ENCODE data around the gene TDP1. TPM values are rescaled to one million over a fixed set of nuclear protein-coding genes. Genes with fewer than 3 reads are reported as not detected.
A peak's percentile ranks its signal among the peaks of the same experiment; 100 is the strongest.

Gene TDP1
- total and polyA plus RNA-seq, 2 experiments from 2014 or later: 23.0 to 63.6 TPM

DNA sequence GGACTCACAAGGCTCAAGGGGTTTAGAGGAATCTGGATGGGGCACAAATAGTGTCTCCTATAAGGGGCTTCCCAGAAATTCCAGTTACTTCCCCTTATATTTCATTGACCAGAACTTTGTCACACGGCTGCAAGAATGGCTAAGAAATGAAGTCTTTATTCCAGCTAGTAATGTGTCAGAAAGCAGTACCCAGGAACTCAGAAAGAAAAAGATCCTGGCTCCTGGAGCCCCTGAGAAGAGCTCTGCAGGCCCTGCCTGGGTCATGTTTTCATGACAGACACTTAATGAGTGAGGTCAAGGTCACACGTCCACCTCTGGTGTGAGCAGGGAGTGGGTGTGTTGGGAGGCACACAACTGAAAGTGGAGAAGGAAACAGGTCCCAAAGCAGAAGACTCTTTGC lies 123.8 kb downstream of the TDP1 start:
- Histone ChIP-seq H3K36me3 (ENCODE audit: insufficient read depth) (no peaks in the 10 kb centered on the region), H3K9me2 (ENCODE audit: insufficient read depth) (no peaks in the 10 kb centered on the region), H3K4me2 (no peak overlapping the region), H3K79me2 (replicated peaks; ENCODE audit: insufficient read depth) (no peaks in the 10 kb centered on the region), H3K27ac (ENCODE audit: low read depth) (no peak overlapping the region), H3K4me1 (ENCODE audit: insufficient read depth) (no peaks in the 10 kb centered on the region), H3K27me3 (ENCODE audit: insufficient read depth) (no peaks in the 10 kb centered on the region), H4K20me1 (replicated peaks; ENCODE audit: insufficient read depth) (no peaks in the 10 kb centered on the region), H3F3A (replicated peaks; ENCODE audit: low read depth) (no peaks in the 10 kb centered on the region), H3K4me3 (no peak overlapping the region), H2AFZ (no peak overlapping the region)
- H3K4me1 Mint-ChIP-seq: no peaks in the 10 kb centered on the region
- no peaks in the 10 kb centered on the region for H3K9me3 Mint-ChIP-seq
- no peak overlapping the region for H3K4me3 Mint-ChIP-seq
- TF ChIP-seq CREB1 (CRISPR knock-in tag; IDR thresholded peaks at IDR 0.05; ENCODE audit: low read depth): no peak
- TF ChIP-seq, protein P1, sequence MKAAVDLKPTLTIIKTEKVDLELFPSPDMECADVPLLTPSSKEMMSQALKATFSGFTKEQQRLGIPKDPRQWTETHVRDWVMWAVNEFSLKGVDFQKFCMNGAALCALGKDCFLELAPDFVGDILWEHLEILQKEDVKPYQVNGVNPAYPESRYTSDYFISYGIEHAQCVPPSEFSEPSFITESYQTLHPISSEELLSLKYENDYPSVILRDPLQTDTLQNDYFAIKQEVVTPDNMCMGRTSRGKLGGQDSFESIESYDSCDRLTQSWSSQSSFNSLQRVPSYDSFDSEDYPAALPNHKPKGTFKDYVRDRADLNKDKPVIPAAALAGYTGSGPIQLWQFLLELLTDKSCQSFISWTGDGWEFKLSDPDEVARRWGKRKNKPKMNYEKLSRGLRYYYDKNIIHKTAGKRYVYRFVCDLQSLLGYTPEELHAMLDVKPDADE (IDR thresholded peaks at IDR 0.05): no peak
- TF ChIP-seq, protein P2, sequence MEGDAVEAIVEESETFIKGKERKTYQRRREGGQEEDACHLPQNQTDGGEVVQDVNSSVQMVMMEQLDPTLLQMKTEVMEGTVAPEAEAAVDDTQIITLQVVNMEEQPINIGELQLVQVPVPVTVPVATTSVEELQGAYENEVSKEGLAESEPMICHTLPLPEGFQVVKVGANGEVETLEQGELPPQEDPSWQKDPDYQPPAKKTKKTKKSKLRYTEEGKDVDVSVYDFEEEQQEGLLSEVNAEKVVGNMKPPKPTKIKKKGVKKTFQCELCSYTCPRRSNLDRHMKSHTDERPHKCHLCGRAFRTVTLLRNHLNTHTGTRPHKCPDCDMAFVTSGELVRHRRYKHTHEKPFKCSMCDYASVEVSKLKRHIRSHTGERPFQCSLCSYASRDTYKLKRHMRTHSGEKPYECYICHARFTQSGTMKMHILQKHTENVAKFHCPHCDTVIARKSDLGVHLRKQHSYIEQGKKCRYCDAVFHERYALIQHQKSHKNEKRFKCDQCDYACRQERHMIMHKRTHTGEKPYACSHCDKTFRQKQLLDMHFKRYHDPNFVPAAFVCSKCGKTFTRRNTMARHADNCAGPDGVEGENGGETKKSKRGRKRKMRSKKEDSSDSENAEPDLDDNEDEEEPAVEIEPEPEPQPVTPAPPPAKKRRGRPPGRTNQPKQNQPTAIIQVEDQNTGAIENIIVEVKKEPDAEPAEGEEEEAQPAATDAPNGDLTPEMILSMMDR (conservative IDR thresholded peaks at IDR 0.05; ENCODE audit: low read depth in 2 of 2): no peak
- H3K27ac Mint-ChIP-seq: no peak overlapping the region
- no peaks in the 10 kb centered on the region for H3K36me3 Mint-ChIP-seq (ENCODE audit: low read depth)
- peaks cover 9% of the 10 kb centered on the region for H3K27me3 Mint-ChIP-seq (ENCODE audit: insufficient read depth, low read depth, poor library complexity)
- DNase-seq (ENCODE audit: low spot score) (no peak), ATAC-seq (no peak)

DNA sequence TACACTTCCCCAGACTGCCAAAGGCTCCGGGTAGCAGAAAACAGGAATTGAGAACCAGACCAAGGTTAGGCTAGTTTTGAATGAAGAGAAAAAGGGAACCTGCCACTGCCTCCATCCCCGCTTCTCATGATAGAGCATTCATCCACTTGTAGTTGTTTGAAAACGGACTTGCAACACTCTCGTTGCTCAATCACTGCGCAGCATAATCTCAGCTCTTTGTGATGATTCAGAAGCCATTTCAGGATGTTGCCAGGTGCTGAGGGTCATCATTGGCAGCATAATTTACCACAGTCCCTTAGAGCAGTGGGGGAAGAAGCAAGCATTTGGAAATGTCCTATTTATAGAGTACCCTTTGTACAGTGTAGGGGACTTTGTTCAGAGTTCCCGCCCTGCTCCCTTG lies 131.7 kb downstream of the TDP1 start:
- ATAC-seq (no peak), DNase-seq (ENCODE audit: low spot score) (no peak)

DNA sequence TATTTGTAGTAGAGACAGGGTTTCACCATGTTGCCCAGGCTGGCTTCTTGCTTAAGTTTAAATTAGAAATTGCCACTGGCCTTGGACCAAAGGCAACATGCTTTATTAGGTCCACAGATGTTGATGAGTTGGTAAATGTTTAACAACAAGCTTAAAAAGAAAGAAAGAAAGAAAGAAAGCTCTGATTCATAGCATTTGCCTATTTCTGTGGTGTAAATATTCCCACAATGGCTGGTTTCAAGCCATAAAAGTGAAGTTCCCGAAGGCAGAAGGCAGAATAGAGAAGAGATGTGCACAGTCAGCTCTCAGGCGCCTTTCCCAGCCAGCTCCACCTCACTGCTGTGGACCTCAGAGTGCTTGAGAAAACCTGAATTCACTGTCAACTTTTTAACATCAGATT lies 132.4 kb downstream of the TDP1 start:
- Mint-ChIP-seq H3K27ac (no peak overlapping the region), H3K36me3 (ENCODE audit: low read depth) (0 out of 3 replicates have a peak, but pooled peaks cover 3% of the 10 kb centered on the region), H3K4me1 (peaks cover 9% of the 10 kb centered on the region; the same call in 2 of the 3 replicates), H3K27me3 (ENCODE audit: insufficient read depth, low read depth, poor library complexity) (peaks cover 2% of the 10 kb centered on the region), H3K4me3 (no peak overlapping the region), H3K9me3 (peaks cover 10% of the 10 kb centered on the region; the same call in 2 of the 3 replicates)
- no peaks in the 10 kb centered on the region for H3K79me2 ChIP-seq (replicated peaks; ENCODE audit: insufficient read depth)
- no peaks in the 10 kb centered on the region for H4K20me1 ChIP-seq (replicated peaks; ENCODE audit: insufficient read depth)
- DNase-seq (ENCODE audit: low spot score): no peak
- no peak overlapping the region for H2AFZ ChIP-seq
- H3K4me3 ChIP-seq: no peak overlapping the region
- no peaks in the 10 kb centered on the region for H3K27me3 ChIP-seq (ENCODE audit: insufficient read depth)
- H3K4me1 ChIP-seq (ENCODE audit: insufficient read depth): no peaks in the 10 kb centered on the region
- H3K9me2 ChIP-seq (ENCODE audit: insufficient read depth): 0 out of 2 replicates have a peak, but pooled peaks cover 5% of the 10 kb centered on the region
- no peaks in the 10 kb centered on the region for H3F3A ChIP-seq (replicated peaks; ENCODE audit: low read depth)
- H3K4me2 ChIP-seq: no peak overlapping the region
- no peak overlapping the region for H3K27ac ChIP-seq (ENCODE audit: low read depth)
- no peak for ATAC-seq
- no peaks in the 10 kb centered on the region for H3K36me3 ChIP-seq (ENCODE audit: insufficient read depth)
- no peak for TF ChIP-seq EZH2 (IDR thresholded peaks at IDR 0.05; ENCODE audit: low read depth, unreplicated experiment)
- TF ChIP-seq ZNF114 (CRISPR knock-in tag; IDR thresholded peaks at IDR 0.05): no peak
- no peak for TF ChIP-seq CREB1 (CRISPR knock-in tag; IDR thresholded peaks at IDR 0.05; ENCODE audit: low read depth)
- no peak for TF ChIP-seq JUNB (IDR thresholded peaks at IDR 0.05; ENCODE audit: unreplicated experiment)
- TF ChIP-seq POLR2AphosphoS5 (IDR thresholded peaks at IDR 0.05; ENCODE audit: low read depth): no peak

More for the DNA sequence above, 131.7 kb downstream of the TDP1 start:
- H3K27me3 Mint-ChIP-seq (ENCODE audit: insufficient read depth, low read depth, poor library complexity): peaks cover 3% of the 10 kb centered on the region
- 0 out of 2 replicates have a peak overlapping the region, but pooled peaks have one; percentile 47 for H2AFZ ChIP-seq
- H3K79me2 ChIP-seq (replicated peaks; ENCODE audit: insufficient read depth): no peaks in the 10 kb centered on the region
- no peak overlapping the region for H3K4me2 ChIP-seq
- H3F3A ChIP-seq (replicated peaks; ENCODE audit: low read depth): no peaks in the 10 kb centered on the region
- H3K4me3 ChIP-seq: no peak overlapping the region
- H3K36me3 Mint-ChIP-seq (ENCODE audit: low read depth): 0 out of 3 replicates have a peak, but pooled peaks cover 3% of the 10 kb centered on the region
- TF ChIP-seq EZH2phosphoT487 (IDR thresholded peaks at IDR 0.05; ENCODE audit: unreplicated experiment) (no peak), JUNB (IDR thresholded peaks at IDR 0.05; ENCODE audit: unreplicated experiment) (no peak)
- no peak overlapping the region for H3K4me3 Mint-ChIP-seq
- H3K9me2 ChIP-seq (ENCODE audit: insufficient read depth): 0 out of 2 replicates have a peak, but pooled peaks cover 5% of the 10 kb centered on the region
- H4K20me1 ChIP-seq (replicated peaks; ENCODE audit: insufficient read depth): no peaks in the 10 kb centered on the region
- H3K9me3 Mint-ChIP-seq: peaks cover 10% of the 10 kb centered on the region; the same call in 2 of the 3 replicates
- no peaks in the 10 kb centered on the region for H3K4me1 ChIP-seq (ENCODE audit: insufficient read depth)
- no peak overlapping the region for H3K27ac ChIP-seq (ENCODE audit: low read depth)
- no peaks in the 10 kb centered on the region for H3K36me3 ChIP-seq (ENCODE audit: insufficient read depth)
- peaks cover 9% of the 10 kb centered on the region; the same call in 2 of the 3 replicates for H3K4me1 Mint-ChIP-seq
- H3K27me3 ChIP-seq (ENCODE audit: insufficient read depth): no peaks in the 10 kb centered on the region
- H3K27ac Mint-ChIP-seq: no peak overlapping the region
